ENCODE data around the gene CMIP.

GRCh38 chr16:81693744-81694303 lies 249.2 kb downstream of the CMIP start:
- TF ChIP-seq CTCF (IDR thresholded peaks at IDR 0.05) (no peak), POLR2A (IDR thresholded peaks at IDR 0.05) (no peak), EP300 (IDR thresholded peaks at IDR 0.05) (no peak)
